ENCODE data around the gene PTTG1IP.

The PTTG1IP gene

GRCh38 chr21:44819283-44820243, 53.9 kb downstream of the PTTG1IP start:
- DNase-seq, result no peak

GRCh38 chr21:44818640-44819011, 54.9 kb downstream of the PTTG1IP start:
- no peak for DNase-seq

GRCh38 chr21:44817914-44818639, 55.4 kb downstream of the PTTG1IP start, which contains the start of gene SUMO3:
Gene SUMO3 (minus strand): TSS chr21:44818062. CDS start chr21:44817968, 94 bp downstream.
- peak; percentile 89 to 96 (median 94) for DNase-seq

GRCh38 chr21:44817506-44817880, 56.0 kb downstream of the PTTG1IP start:
- peak; percentile 93 to 98 (median 96) for DNase-seq

GRCh38 chr21:44816761-44817505, 56.6 kb downstream of the PTTG1IP start:
- DNase-seq, result no peak

GRCh38 chr21:44815852-44816628, 57.5 kb downstream of the PTTG1IP start:
- DNase-seq, result no peak

- no peak for DNase-seq
Observed at GRCh38 chr21:44815225-44815624, 58.3 kb downstream of the PTTG1IP start.

- no peak for DNase-seq
Observed at GRCh38 chr21:44814498-44815023, 58.9 kb downstream of the PTTG1IP start.

- DNase-seq, result no peak
Observed at GRCh38 chr21:44813727-44814126, 59.8 kb downstream of the PTTG1IP start.

GRCh38 chr21:44813149-44813548, 60.3 kb downstream of the PTTG1IP start:
- DNase-seq, result no peak

- DNase-seq, result no peak
Observed at GRCh38 chr21:44812640-44813039, 60.9 kb downstream of the PTTG1IP start.

GRCh38 chr21:44810779-44811178, 62.7 kb downstream of the PTTG1IP start:
- DNase-seq, result no peak

GRCh38 chr21:44805859-44806258, 67.6 kb downstream of the PTTG1IP start:
- no peak for DNase-seq

- DNase-seq, result no peak
Observed at GRCh38 chr21:44805226-44805625, 68.3 kb downstream of the PTTG1IP start.

GRCh38 chr21:44804762-44805161, 68.7 kb downstream of the PTTG1IP start:
- no peak for DNase-seq

- no peak for DNase-seq
Observed at GRCh38 chr21:44803651-44804050, 69.8 kb downstream of the PTTG1IP start.

- DNase-seq, result peak in 1 of 3 donors; percentile 13
Observed at GRCh38 chr21:44802396-44803153, 70.9 kb downstream of the PTTG1IP start.

- peak; percentile 85 to 95 (median 91) for DNase-seq
Observed at GRCh38 chr21:44801468-44802395, 71.8 kb downstream of the PTTG1IP start, which contains the start of gene UBE2G2. Gene UBE2G2 (minus strand): TSS chr21:44801820. CDS start chr21:44801748, 72 bp downstream.

GRCh38 chr21:44800971-44801467, 72.5 kb downstream of the PTTG1IP start:
- DNase-seq, result peak; percentile 28 to 44 (median 42)

- peak in 2 of 3 donors; percentile 22 to 29 for DNase-seq
Observed at GRCh38 chr21:44800103-44800502, 73.4 kb downstream of the PTTG1IP start.
